ENCODE results near the gene ANKRD63. TPM values are rescaled to one million over a fixed set of nuclear protein-coding genes. Genes with fewer than 3 reads are reported as not detected.

Gene ANKRD63
- total and polyA plus RNA-seq, 2 of the 13 experiments (the other 11 are each of a cell fraction or from before 2014, with no cell fraction given): not detected

DNA sequence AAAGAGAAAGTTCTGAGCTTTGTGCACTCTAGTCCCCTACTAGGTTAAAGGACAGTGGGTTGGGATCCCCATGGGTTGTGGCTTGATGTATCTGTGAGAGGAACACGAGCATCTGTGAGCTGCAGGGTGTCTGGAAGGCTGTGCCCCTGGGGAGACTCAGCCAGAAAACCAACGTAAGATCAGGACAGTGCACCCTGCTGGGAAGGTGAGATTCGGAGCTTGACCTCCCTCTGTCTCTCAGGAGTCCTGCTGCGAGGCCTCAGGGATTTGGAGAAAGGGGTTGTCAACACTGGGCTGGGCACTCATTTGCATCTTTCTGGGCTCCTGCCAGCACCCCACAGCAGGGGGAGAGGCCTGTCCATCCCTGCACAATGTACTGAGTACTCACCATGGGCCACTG, 15.2 kb downstream of the ANKRD63 start:
- H3K4me2 ChIP-seq (ENCODE audit: low read depth, low read length): no peak overlapping the region
- H3K79me2 ChIP-seq (ENCODE audit: insufficient read depth, low read length): no peaks in the 10 kb centered on the region
- peaks cover 16% of the 10 kb centered on the region for H3K4me1 ChIP-seq (ENCODE audit: insufficient read depth, low read length)
- ChIA-PET POLR2A (no interaction called here), CTCF (ENCODE audit: low intra/inter-chr PET ratio, low total read pairs) (no interaction called here)
- no peaks in the 10 kb centered on the region for H3K9me3 ChIP-seq (ENCODE audit: low read length)
- DNase-seq (ENCODE audit: low spot score) (no peak), FAIRE-seq (no peak), ATAC-seq (no peak)
- intact Hi-C loops (cut with micrococcal nuclease; ENCODE audit: unreplicated experiment): no loop called here
- 0% methylated on average over 1 of the region's 4 CpGs for WGBS (ENCODE audit: low lambda C conversion rate)
- TF ChIP-seq ZNF326 (CRISPR knock-in tag; IDR thresholded peaks at IDR 0.05; ENCODE audit: borderline replicate concordance) (no peak), REPIN1 (CRISPR knock-in tag; IDR thresholded peaks at IDR 0.05; ENCODE audit: borderline replicate concordance, low read depth) (no peak), FOXC1 (CRISPR knock-in tag; IDR thresholded peaks at IDR 0.05; ENCODE audit: borderline replicate concordance) (no peak), RELA (CRISPR knock-in tag; IDR thresholded peaks at IDR 0.05) (no peak), GTF2F1 (IDR thresholded peaks at IDR 0.05; ENCODE audit: low read length) (no peak), WIZ (CRISPR knock-in tag; IDR thresholded peaks at IDR 0.05) (no peak), SYNCRIP (IDR thresholded peaks at IDR 0.05; ENCODE audit: insufficient read depth, low read depth, low read length) (no peak), ZNF34 (CRISPR knock-in tag; IDR thresholded peaks at IDR 0.05; ENCODE audit: borderline replicate concordance) (no peak), MAFG (CRISPR knock-in tag; IDR thresholded peaks at IDR 0.05) (no peak), ZNF383 (CRISPR knock-in tag; IDR thresholded peaks at IDR 0.05; ENCODE audit: borderline replicate concordance) (no peak), ZSCAN29 (CRISPR knock-in tag; conservative IDR thresholded peaks at IDR 0.05) (no peak)
- no peak overlapping the region for H3K27ac ChIP-seq (ENCODE audit: extremely low read length, insufficient read depth, low read length)
- H3K9ac ChIP-seq (ENCODE audit: insufficient read depth, low read depth, low read length): no peak overlapping the region
- in situ Hi-C loops (cut with HindIII; ENCODE audit: extremely low pct_ligation_motif_present, low pct_unique_long_range_greater_than_20kb): no loop called here
- no TSS peak for BruUV-seq (replicated peaks)
- no peaks in the 10 kb centered on the region for H4K20me1 ChIP-seq (ENCODE audit: insufficient read depth, low read length)
- peaks cover 6 to 49% of the 10 kb centered on the region in 2 experiments; a peak in 4 of 5 replicates for H3K27me3 ChIP-seq (ENCODE audit: control insufficient read depth in 1 of 2, insufficient read depth in 2 of 2, low read length in 2 of 2)
- H3K36me3 ChIP-seq (replicated peaks in 1 of 2; ENCODE audit: control insufficient read depth in 1 of 2, insufficient read depth in 2 of 2, low read length in 2 of 2): no peaks in the 10 kb centered on the region
- H2AFZ ChIP-seq (ENCODE audit: low read length): no peak overlapping the region
- no peak overlapping the region for H3K4me3 ChIP-seq (replicated peaks in 1 of 3; ENCODE audit: insufficient read depth in 1 of 3, low read depth in 2 of 3, low read length in 3 of 3)
